Endodermal cell (in vitro differentiated cells): Measurements from ENCODE around the gene YWHAG. TPM values are rescaled to one million over a fixed set of nuclear protein-coding genes. Genes with fewer than 3 reads are reported as not detected.
"Not testable (repeated sequence)": the region's sequence is repeated elsewhere in the genome, so short reads cannot be mapped to it uniquely, and the experiment has no call there.

Experiments
- DNase-seq: peaks from one replicate; pipeline ENCODE4 v3.0.0-alpha.2; 2017
- H3K27ac ChIP-seq: 2 replicates; pipeline ENCODE4 v1.5.1; 2013; ENCODE audit warnings: mild to moderate bottlenecking, low read depth, low read length, moderate library complexity
- H3K27me3 ChIP-seq: 2 replicates; pipeline ENCODE4 v1.6.1; 2013; ENCODE audit warnings: mild to moderate bottlenecking, low read length, moderate library complexity; ENCODE audit not compliant: insufficient read depth, control insufficient read depth, poor library complexity, severe bottlenecking
- H3K36me3 ChIP-seq: 2 replicates; pipeline ENCODE4 v1.7.0; 2013; ENCODE audit warnings: mild to moderate bottlenecking, low read length, moderate library complexity; ENCODE audit not compliant: control insufficient read depth, insufficient read depth
- H3K4me1 ChIP-seq: one replicate; pipeline ENCODE4 v1.7.0; 2013; ENCODE audit warnings: low read length; ENCODE audit not compliant: control insufficient read depth, insufficient read depth
- H3K4me3 ChIP-seq: 2 replicates; pipeline ENCODE4 v1.5.1; 2013; ENCODE audit warnings: mild to moderate bottlenecking, low read length, moderate library complexity
- H3K9ac ChIP-seq: 2 replicates; pipeline ENCODE4 v1.6.1; 2013; ENCODE audit warnings: mild to moderate bottlenecking, low read length, moderate library complexity; ENCODE audit not compliant: poor library complexity, severe bottlenecking; ENCODE audit errors: extremely low read depth
- H3K9me3 ChIP-seq: 2 replicates; pipeline ENCODE4 v1.6.1; 2013; ENCODE audit warnings: mild to moderate bottlenecking, low read length, moderate library complexity; ENCODE audit not compliant: control insufficient read depth
- H3K27ac Mint-ChIP-seq: 2 replicates; pipeline ENCODE4 v1.8.0; 2020; ENCODE audit warnings: mixed read lengths
- H3K27me3 Mint-ChIP-seq: 2 replicates; pipeline ENCODE4 v1.8.0; 2021; ENCODE audit warnings: mild to moderate bottlenecking, mixed read lengths; ENCODE audit not compliant: insufficient read depth
- H3K36me3 Mint-ChIP-seq: 2 replicates; pipeline ENCODE4 v1.8.0; 2020; ENCODE audit warnings: low read depth, mixed read lengths
- H3K4me1 Mint-ChIP-seq: 2 replicates; pipeline ENCODE4 v1.8.0; 2020; ENCODE audit warnings: mixed read lengths
- H3K4me3 Mint-ChIP-seq: 2 replicates; pipeline ENCODE4 v1.8.0; 2020; ENCODE audit warnings: mild to moderate bottlenecking, moderate library complexity, mixed read lengths
- H3K9me3 Mint-ChIP-seq: 2 replicates; pipeline ENCODE4 v1.8.0; 2020; ENCODE audit warnings: mild to moderate bottlenecking, mixed read lengths
- WGBS, 2 experiments: methylation state at CpG; one replicate each; pipeline versions ENCODE4 v1.1.5 to v1.1.7; 2013; ENCODE audit warnings: missing lambda C conversion rate in 2 of 2, mixed read lengths in 1 of 2; ENCODE audit not compliant: insufficient coverage in 1 of 2, insufficient read length in 1 of 2; 5-methylcytosine and 5-hydroxymethylcytosine counted together
- total RNA-seq, 2 donors: library from RNA; stranded (reverse); fragmentation: NEBNext Ultra II Directional in 1 of 2; extraction: Animal tissue kit (Norgen Biotek cat#: 25700) in 1 of 2; gene quantifications; 2 replicates in 1 of 2; 3 replicates in 1 of 2; pipeline ENCODE4 v1.2.1, GENCODE V29; 2021
- TF ChIP-seq, protein P1 (sequence below): fragments of 200-600 bp; sonication (generic); conservative IDR thresholded peaks from 2 replicates; pipeline ENCODE4 v1.5.0; 2021; ENCODE audit warnings: antibody characterized with exemption, mild to moderate bottlenecking

YWHAG gene
- total RNA-seq, 2 donors from 2014 or later = 148 TPM

DNA sequence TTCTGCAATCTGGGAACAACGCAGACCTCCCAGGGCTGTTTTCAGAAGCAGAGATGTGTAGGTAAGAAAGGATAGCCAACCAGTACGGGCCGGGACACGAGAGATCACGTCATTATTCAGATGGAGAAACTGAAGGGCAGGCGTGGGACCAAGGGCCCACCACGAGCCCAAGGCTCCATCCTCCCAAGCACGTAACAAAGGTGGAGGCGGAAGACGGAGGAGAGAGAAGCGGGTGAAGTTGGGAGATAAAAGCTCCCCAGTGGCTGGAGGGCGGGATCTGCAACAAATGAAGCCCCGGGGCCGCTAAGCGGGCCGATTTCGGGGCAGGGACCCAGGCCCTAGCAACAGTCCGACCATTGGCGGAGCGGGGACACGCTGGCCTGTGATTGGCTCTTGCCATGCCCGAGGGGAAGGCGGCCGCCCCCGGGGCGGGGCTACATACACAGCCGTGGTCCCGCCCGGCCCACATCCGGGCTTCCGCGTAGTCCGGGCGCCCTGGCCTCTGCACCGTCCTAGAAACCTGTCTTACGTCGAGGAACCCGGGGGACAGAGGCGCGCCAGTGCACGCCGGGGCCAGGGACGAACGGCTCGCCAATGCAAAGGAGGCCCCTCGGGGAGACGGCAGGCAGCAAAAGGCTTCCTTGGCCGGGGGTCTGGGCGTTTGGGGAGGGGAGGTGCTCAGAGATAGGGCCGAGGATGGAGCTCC is 40.9 kb downstream of the YWHAG start:
- H3K4me3 Mint-ChIP-seq = peak overlapping the region; percentile 84
- H3K36me3 ChIP-seq = peaks cover 14% of the 10 kb centered on the region
- no peaks in the 10 kb centered on the region for H3K27me3 Mint-ChIP-seq
- peak overlapping the region; percentile 95 for H3K27ac Mint-ChIP-seq
- peaks cover 8% of the 10 kb centered on the region for H3K36me3 Mint-ChIP-seq
- peak; percentile 99 for DNase-seq
- peak overlapping the region; percentile 80 for H3K9ac ChIP-seq
- H3K4me1 Mint-ChIP-seq = peaks cover 17% of the 10 kb centered on the region
- H3K9me3 ChIP-seq = no peaks in the 10 kb centered on the region
- peak overlapping the region; percentile 81 for H3K4me3 ChIP-seq
- 3 to 5% methylated on average over 17 to 50 of the region's 50 CpGs for WGBS, 2 experiments
- H3K27me3 ChIP-seq = no peaks in the 10 kb centered on the region
- H3K27ac ChIP-seq = peak overlapping the region; percentile 88
- TF ChIP-seq, protein P1, sequence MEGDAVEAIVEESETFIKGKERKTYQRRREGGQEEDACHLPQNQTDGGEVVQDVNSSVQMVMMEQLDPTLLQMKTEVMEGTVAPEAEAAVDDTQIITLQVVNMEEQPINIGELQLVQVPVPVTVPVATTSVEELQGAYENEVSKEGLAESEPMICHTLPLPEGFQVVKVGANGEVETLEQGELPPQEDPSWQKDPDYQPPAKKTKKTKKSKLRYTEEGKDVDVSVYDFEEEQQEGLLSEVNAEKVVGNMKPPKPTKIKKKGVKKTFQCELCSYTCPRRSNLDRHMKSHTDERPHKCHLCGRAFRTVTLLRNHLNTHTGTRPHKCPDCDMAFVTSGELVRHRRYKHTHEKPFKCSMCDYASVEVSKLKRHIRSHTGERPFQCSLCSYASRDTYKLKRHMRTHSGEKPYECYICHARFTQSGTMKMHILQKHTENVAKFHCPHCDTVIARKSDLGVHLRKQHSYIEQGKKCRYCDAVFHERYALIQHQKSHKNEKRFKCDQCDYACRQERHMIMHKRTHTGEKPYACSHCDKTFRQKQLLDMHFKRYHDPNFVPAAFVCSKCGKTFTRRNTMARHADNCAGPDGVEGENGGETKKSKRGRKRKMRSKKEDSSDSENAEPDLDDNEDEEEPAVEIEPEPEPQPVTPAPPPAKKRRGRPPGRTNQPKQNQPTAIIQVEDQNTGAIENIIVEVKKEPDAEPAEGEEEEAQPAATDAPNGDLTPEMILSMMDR = no peak
- H3K9me3 Mint-ChIP-seq = no peaks in the 10 kb centered on the region
- H3K4me1 ChIP-seq = no peaks in the 10 kb centered on the region

DNA sequence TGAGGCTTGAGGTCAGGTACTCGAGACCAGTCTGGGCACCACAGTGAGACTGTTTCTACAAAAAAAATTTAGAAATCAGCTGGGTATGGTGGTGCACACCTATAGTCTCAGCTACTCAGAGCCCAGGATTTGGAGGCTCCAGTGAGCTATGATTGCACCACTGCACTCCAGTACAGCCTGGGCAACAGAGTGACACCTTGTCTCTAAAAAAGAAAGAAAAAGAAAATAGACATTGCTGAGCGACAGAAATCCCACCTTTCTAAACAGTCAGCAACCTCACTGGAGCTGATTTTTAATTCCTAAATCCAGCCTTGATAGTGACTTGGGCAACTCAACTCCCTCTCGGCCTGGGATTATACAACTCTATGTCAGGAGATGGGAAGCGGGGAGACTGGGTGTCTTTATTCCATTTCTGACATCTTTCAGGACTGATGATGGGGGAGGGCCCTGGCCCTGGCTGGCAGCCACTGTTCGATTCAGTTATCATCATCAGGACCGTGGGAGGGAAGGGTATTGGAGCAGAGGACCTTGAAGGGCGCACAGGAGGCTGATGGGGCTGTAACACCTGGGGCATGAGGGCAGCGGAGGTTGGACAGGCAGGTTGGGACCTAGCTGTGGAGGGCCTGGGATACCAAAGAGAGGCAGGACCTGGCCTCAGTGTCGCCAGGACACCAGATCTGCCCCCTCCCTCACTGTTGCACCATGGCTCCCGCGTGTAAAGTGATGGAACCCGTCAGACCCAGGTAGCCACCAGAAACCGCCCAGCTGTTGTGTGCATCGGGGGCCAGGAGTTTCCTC is 41.6 kb downstream of the YWHAG start:
- peak overlapping the region; percentile 81 for H3K4me3 ChIP-seq
- TF ChIP-seq, protein P1 = no peak
- peak overlapping the region; percentile 84 for H3K27ac ChIP-seq
- H3K9me3 ChIP-seq = no peaks in the 10 kb centered on the region
- WGBS, 2 experiments = 74 to 98% methylated on average over 7 to 14 of the region's 14 CpGs
- H3K27ac Mint-ChIP-seq = peak overlapping the region; percentile 94
- no peaks in the 10 kb centered on the region for H3K27me3 ChIP-seq
- peak overlapping the region; percentile 84 for H3K4me3 Mint-ChIP-seq
- no peaks in the 10 kb centered on the region for H3K4me1 ChIP-seq
- peak overlapping the region; percentile 39 for H3K9ac ChIP-seq
- H3K36me3 Mint-ChIP-seq = peaks cover 6% of the 10 kb centered on the region
- peaks cover 6% of the 10 kb centered on the region for H3K36me3 ChIP-seq
- peaks cover 17% of the 10 kb centered on the region for H3K4me1 Mint-ChIP-seq
- H3K27me3 Mint-ChIP-seq = no peaks in the 10 kb centered on the region
- no peaks in the 10 kb centered on the region for H3K9me3 Mint-ChIP-seq
- DNase-seq = no peak

DNA sequence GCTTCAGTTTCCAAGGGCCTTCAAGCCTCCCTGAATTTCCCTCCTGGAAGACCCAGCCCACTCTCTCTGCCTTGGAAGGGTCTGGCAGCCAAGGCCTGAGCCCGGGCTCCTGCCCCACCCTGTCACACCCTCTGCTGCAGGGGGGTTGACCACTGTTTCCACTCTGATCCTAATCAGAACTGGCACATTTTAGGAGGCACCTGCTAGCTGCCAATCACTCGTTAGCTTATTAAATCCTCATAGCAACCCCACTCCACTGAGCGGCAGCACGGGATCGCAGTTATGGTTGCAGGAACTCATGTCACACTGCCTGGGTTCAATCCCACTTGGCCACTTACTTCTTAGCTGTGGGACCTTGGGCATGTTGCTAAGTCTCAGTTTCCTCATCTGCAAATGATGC is 43.4 kb downstream of the YWHAG start:
- H3K27ac ChIP-seq = no peak overlapping the region
- 89 to 95% methylated on average over 5 of the region's 5 CpGs for WGBS, 2 experiments
- DNase-seq = no peak
- no peaks in the 10 kb centered on the region for H3K36me3 ChIP-seq
- no peaks in the 10 kb centered on the region for H3K27me3 ChIP-seq
- H3K9me3 ChIP-seq = no peaks in the 10 kb centered on the region
- Mint-ChIP-seq H3K4me3 (no peak overlapping the region), H3K36me3 (peaks cover 2% of the 10 kb centered on the region), H3K27ac (no peak overlapping the region), H3K27me3 (no peaks in the 10 kb centered on the region), H3K9me3 (peaks cover 3% of the 10 kb centered on the region), H3K4me1 (peaks cover 17% of the 10 kb centered on the region)
- H3K4me1 ChIP-seq = no peaks in the 10 kb centered on the region
- no peak overlapping the region for H3K4me3 ChIP-seq
- TF ChIP-seq, protein P1 = no peak
- H3K9ac ChIP-seq = no peak overlapping the region

DNA sequence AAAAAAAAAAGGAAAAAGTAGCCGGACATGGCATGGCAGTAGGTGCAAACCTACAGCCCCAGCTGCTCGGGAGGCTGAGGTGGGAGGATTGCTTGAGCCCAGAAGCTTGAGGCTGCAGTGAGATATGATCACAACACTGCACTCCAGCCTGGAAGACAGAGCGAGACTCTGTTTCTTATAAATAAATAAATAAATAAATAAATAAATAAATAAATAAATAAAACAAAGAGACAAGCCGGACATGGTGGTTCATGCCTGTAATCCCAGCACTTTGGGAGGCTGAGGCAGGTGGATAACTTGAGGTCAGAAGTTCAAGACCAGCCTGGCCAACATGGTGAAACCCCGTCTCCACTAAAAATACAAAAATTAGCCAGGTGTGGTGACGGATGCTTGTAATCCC is 44.1 kb downstream of the YWHAG start:
- 88 to 93% methylated on average over 3 to 5 of the region's 6 CpGs for WGBS, 2 experiments
- not testable (repeated sequence) for H3K27ac Mint-ChIP-seq, H3K4me3 ChIP-seq, H3K9me3 Mint-ChIP-seq, H3K9ac ChIP-seq, H3K9me3 ChIP-seq, H3K36me3 ChIP-seq, DNase-seq, H3K27me3 Mint-ChIP-seq, H3K27ac ChIP-seq, H3K27me3 ChIP-seq, H3K36me3 Mint-ChIP-seq, H3K4me3 Mint-ChIP-seq, H3K4me1 ChIP-seq
- H3K4me1 Mint-ChIP-seq = peaks cover 17% of the 10 kb centered on the region
